GM23338 (cell line): ENCODE measurements around the gene FBLN2. TPM values are rescaled to one million over a fixed set of nuclear protein-coding genes. Genes with fewer than 3 reads are reported as not detected.

Source experiments
- ATAC-seq: fragments of 200-7000 bp; cut with Tn5 transposase; 3 replicates; pipeline ENCODE4 v1.9.1; 2020
- DNase-seq: peaks from one replicate; pipeline ENCODE4 v3.0.0-alpha.2; 2015; ENCODE audit warnings: low spot score
- H2AFZ ChIP-seq: fragments of 200-600 bp; sonication (generic); 2 replicates; pipeline ENCODE4 v1.8.0; 2016; ENCODE audit warnings: antibody characterized with exemption, mild to moderate bottlenecking, moderate library complexity
- H3F3A ChIP-seq: fragments of 200-600 bp; sonication (generic); replicated peaks from 2 replicates; pipeline ENCODE4 v1.8.0; 2017; ENCODE audit warnings: antibody characterized with exemption, mixed run types, low read depth
- H3K27ac ChIP-seq: fragments of 200-600 bp; sonication (generic); 2 replicates; pipeline ENCODE4 v1.6.1; 2016; ENCODE audit warnings: low read depth
- H3K27me3 ChIP-seq: fragments of 200-600 bp; sonication (generic); 2 replicates; pipeline ENCODE4 v1.8.0; 2016; ENCODE audit warnings: mild to moderate bottlenecking, mixed run types, moderate library complexity; ENCODE audit not compliant: insufficient read depth
- H3K36me3 ChIP-seq: fragments of 200-600 bp; sonication (generic); 2 replicates; pipeline ENCODE4 v1.8.0; 2016; ENCODE audit warnings: mild to moderate bottlenecking; ENCODE audit not compliant: insufficient read depth
- H3K4me1 ChIP-seq: fragments of 200-600 bp; sonication (generic); 2 replicates; pipeline ENCODE4 v1.8.0; 2016; ENCODE audit warnings: mild to moderate bottlenecking, moderate library complexity; ENCODE audit not compliant: insufficient read depth
- H3K4me2 ChIP-seq: fragments of 200-600 bp; sonication (generic); 2 replicates; pipeline ENCODE4 v1.7.1; 2017; ENCODE audit warnings: mixed run types
- H3K4me3 ChIP-seq: fragments of 200-600 bp; sonication (generic); 2 replicates; pipeline ENCODE4 v1.6.1; 2016; ENCODE audit warnings: mixed run types
- H3K79me2 ChIP-seq: fragments of 200-600 bp; sonication (generic); replicated peaks from 2 replicates; pipeline ENCODE4 v1.8.0; 2017; ENCODE audit warnings: mild to moderate bottlenecking; ENCODE audit not compliant: insufficient read depth
- H3K9me2 ChIP-seq: fragments of 200-600 bp; sonication (generic); 2 replicates; pipeline ENCODE4 v1.8.0; 2017; ENCODE audit not compliant: insufficient read depth
- H4K20me1 ChIP-seq: fragments of 200-600 bp; sonication (generic); replicated peaks from 2 replicates; pipeline ENCODE4 v1.8.0; 2017; ENCODE audit warnings: mild to moderate bottlenecking; ENCODE audit not compliant: insufficient read depth
- H3K27ac Mint-ChIP-seq: 2 replicates; pipeline ENCODE4 v1.8.0; 2020; ENCODE audit warnings: inconsistent platforms, mild to moderate bottlenecking, moderate library complexity, mixed read lengths
- H3K27me3 Mint-ChIP-seq: 3 replicates; pipeline ENCODE4 v1.8.0; 2022; ENCODE audit warnings: low read depth, mild to moderate bottlenecking, moderate library complexity, mixed read lengths, inconsistent platforms; ENCODE audit not compliant: insufficient read depth, poor library complexity
- H3K36me3 Mint-ChIP-seq: 3 replicates; pipeline ENCODE4 v1.8.0; 2021; ENCODE audit warnings: low read depth, mild to moderate bottlenecking, inconsistent platforms, moderate library complexity, mixed read lengths
- H3K4me1 Mint-ChIP-seq: 3 replicates; pipeline ENCODE4 v1.8.0; 2020; ENCODE audit warnings: mild to moderate bottlenecking, inconsistent platforms, mixed read lengths
- H3K4me3 Mint-ChIP-seq: 3 replicates; pipeline ENCODE4 v1.8.0; 2021; ENCODE audit warnings: moderate library complexity, mild to moderate bottlenecking, inconsistent platforms, mixed read lengths
- H3K9me3 Mint-ChIP-seq: 3 replicates; pipeline ENCODE4 v1.8.0; 2020; ENCODE audit warnings: moderate library complexity, mild to moderate bottlenecking, inconsistent platforms, mixed read lengths
- ETS1 ChIP-seq: IDR thresholded peaks from 2 replicates; pipeline ENCODE4 v1.6.1; 2016; ENCODE audit warnings: antibody characterized with exemption
- EZH2 ChIP-seq: fragments of 200-600 bp; sonication (generic); IDR thresholded peaks from one replicate; pipeline ENCODE4 v1.8.0; 2017; ENCODE audit warnings: antibody characterized with exemption, mild to moderate bottlenecking, low read depth; ENCODE audit not compliant: unreplicated experiment
- JUNB ChIP-seq: IDR thresholded peaks from one replicate; pipeline ENCODE4 v1.6.1; 2016; ENCODE audit warnings: antibody characterized with exemption; ENCODE audit not compliant: unreplicated experiment
- POLR2AphosphoS5 ChIP-seq: IDR thresholded peaks from 2 replicates; pipeline ENCODE4 v1.6.1; 2016; ENCODE audit warnings: antibody characterized with exemption, low read depth
- REST ChIP-seq: IDR thresholded peaks from one replicate; pipeline ENCODE4 v1.6.1; 2018; ENCODE audit warnings: antibody characterized with exemption; ENCODE audit not compliant: unreplicated experiment
- STAT1 ChIP-seq: IDR thresholded peaks from one replicate; pipeline ENCODE4 v1.6.1; 2016; ENCODE audit warnings: antibody characterized with exemption; ENCODE audit not compliant: unreplicated experiment
- ZNF114 ChIP-seq: fragments of 250-450 bp; sonication (Bioruptor Pico); IDR thresholded peaks from 2 replicates; pipeline ENCODE4 v1.5.0; 2020; ENCODE audit warnings: mild to moderate bottlenecking, moderate library complexity
- ZNF331 ChIP-seq: fragments of 250-450 bp; sonication (Bioruptor Pico); IDR thresholded peaks from 2 replicates; pipeline ENCODE4 v1.5.0; 2020; ENCODE audit warnings: low read depth, mild to moderate bottlenecking, moderate library complexity
- polyA plus RNA-seq: library from polyadenylated mRNA; unstranded; fragments of >200 nt; fragmentation: Nextera tagmentation; extraction: Ambion mirVana; gene quantifications from 2 replicates; pipeline ENCODE4 v1.2.1, GENCODE V29; 2016
- total RNA-seq: library from RNA; depleted of rRNA; stranded (reverse); fragments of >200 nt; shearing (Covaris generic); gene quantifications from 2 replicates; pipeline ENCODE4 v1.2.3, GENCODE V29; 2014

Gene FBLN2
- total and polyA plus RNA-seq, 2 experiments from 2014 or later = 18.8 to 26.8 TPM

DNA sequence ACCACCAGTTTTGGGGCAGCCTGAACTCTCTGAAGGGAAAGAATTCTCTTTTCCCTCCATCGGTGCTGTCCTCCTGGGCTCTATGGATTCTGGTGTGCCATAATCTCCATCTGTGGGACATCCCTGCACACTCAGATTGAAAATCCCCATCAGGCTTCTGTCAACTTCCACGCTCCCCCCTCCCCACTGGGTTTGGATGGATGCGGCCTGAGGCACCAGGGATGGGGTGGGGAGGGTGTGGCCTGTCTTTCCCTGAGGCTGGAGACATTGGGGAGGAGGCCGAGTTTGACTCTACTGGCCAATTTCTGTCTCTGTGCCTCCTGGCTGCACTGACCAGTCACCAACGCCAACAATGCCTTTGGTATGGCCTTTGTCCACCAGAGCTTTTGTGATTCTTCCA, 16.3 kb upstream of the FBLN2 start (continued):
- TF ChIP-seq REST (no peak), ETS1 (no peak)

DNA sequence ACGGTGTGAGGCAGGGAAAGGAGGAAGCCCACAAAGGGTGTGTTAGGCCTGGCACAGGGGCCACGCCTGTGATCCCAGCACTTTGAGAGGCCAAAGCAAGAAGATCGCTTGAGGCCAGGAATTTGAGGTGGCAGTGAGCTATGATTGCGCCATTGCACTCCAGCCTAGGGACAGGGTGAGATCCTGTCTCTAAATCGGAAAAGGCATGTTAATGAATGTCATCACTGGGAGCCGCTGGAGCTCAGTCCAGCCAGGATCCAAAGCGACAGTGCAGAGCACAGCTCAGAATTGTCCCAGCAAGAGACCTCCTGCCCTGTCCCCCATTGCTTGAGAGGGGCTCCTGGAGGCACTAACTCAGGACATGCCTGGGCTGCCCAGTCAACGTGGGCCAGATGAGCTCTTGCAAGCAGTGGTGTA, 15.0 kb upstream of the FBLN2 start:
- H2AFZ ChIP-seq = no peak overlapping the region
- peaks cover 9% of the 10 kb centered on the region; the same call in 1 of the 2 replicates for H3K4me1 ChIP-seq
- no peaks in the 10 kb centered on the region; the same call in 1 of the 3 replicates for H3K9me3 Mint-ChIP-seq
- peaks cover 15% of the 10 kb centered on the region for H3K27me3 Mint-ChIP-seq
- no peaks in the 10 kb centered on the region for H4K20me1 ChIP-seq
- no peaks in the 10 kb centered on the region for H3K36me3 ChIP-seq
- H3K4me2 ChIP-seq = no peak overlapping the region
- no peaks in the 10 kb centered on the region for H3K27me3 ChIP-seq
- H3K4me1 Mint-ChIP-seq = peaks cover 20% of the 10 kb centered on the region
- no peaks in the 10 kb centered on the region for H3F3A ChIP-seq
- TF ChIP-seq JUNB (no peak), EZH2 (no peak), REST (no peak), ETS1 (no peak), STAT1 (no peak), ZNF331 (CRISPR knock-in tag) (no peak), POLR2AphosphoS5 (no peak), ZNF114 (CRISPR knock-in tag) (no peak)
- H3K36me3 Mint-ChIP-seq = no peaks in the 10 kb centered on the region; the same call in 2 of the 3 replicates
- no peak overlapping the region for H3K4me3 ChIP-seq
- no peaks in the 10 kb centered on the region for H3K79me2 ChIP-seq
- ATAC-seq = no peak
- no peaks in the 10 kb centered on the region for H3K9me2 ChIP-seq
- DNase-seq = no peak
- H3K27ac ChIP-seq = no peak overlapping the region
- no peak overlapping the region for H3K4me3 Mint-ChIP-seq
- no peak overlapping the region for H3K27ac Mint-ChIP-seq
